T-cell (primary cell): Measurements from ENCODE around the gene SLC35G6. TPM values are rescaled to one million over a fixed set of nuclear protein-coding genes. Genes with fewer than 3 reads are reported as not detected.

Source experiments
- ATAC-seq, 4 experiments: fragments of 200-7000 bp in 3 of 4; fragments of 150-1000 bp in 1 of 4; cut with Tn5 transposase; replicated peaks in 1 of 4; 1 replicate in 3 of 4; 2 replicates in 1 of 4; pipeline ENCODE4 v1.10.0; 2021; ENCODE audit warnings: moderate library complexity in 3 of 4, mild to moderate bottlenecking in 2 of 4, moderate number of reproducible peaks in 1 of 4
- CTCF ChIA-PET, 2 donors: fragments of 300-600 bp; sonication (Branson Sonifier 250); formaldehyde crosslinking; loops; one replicate each; lab custom pipeline; 2022; ENCODE audit warnings: antibody characterized with exemption in 2 of 2; lab: Charles Lee
- POLR2A ChIA-PET, 2 donors: fragments of 300-600 bp; sonication (Branson Sonifier 250); formaldehyde crosslinking; loops; one replicate each; lab custom pipeline; 2022; ENCODE audit warnings: antibody characterized with exemption in 2 of 2; lab: Charles Lee
- DNase-seq, 35 experiments: peaks; one replicate each; pipeline versions ENCODE4 v3.0.0 to v3.0.0-alpha.2; 2013 to 2023
- H3K27ac ChIP-seq: one replicate; pipeline ENCODE4 v1.5.1; 2013; ENCODE audit warnings: low read length
- H3K27me3 ChIP-seq, 2 experiments: replicated peaks in 1 of 2; 1 replicate in 1 of 2; 2 replicates in 1 of 2; pipeline versions ENCODE4 v1.6.1 to v1.7.0; 2013; ENCODE audit warnings: low read length in 1 of 2, mixed read lengths in 1 of 2; ENCODE audit not compliant: control insufficient read depth in 2 of 2, insufficient read depth in 2 of 2; ENCODE audit errors: extremely low read depth in 1 of 2
- H3K36me3 ChIP-seq, 2 donors: 1 replicate in 1 of 2; 2 replicates in 1 of 2; pipeline versions ENCODE4 v1.6.1 to v1.7.0; 2013; ENCODE audit warnings: low read length in 1 of 2; ENCODE audit not compliant: control insufficient read depth in 2 of 2, insufficient read depth in 1 of 2; ENCODE audit errors: extremely low read depth in 1 of 2
- H3K4me1 ChIP-seq, 2 experiments: 1 replicate in 1 of 2; 2 replicates in 1 of 2; pipeline versions ENCODE4 v1.6.1 to v1.7.0; 2013; ENCODE audit warnings: low read length in 2 of 2, mixed read lengths in 1 of 2; ENCODE audit not compliant: insufficient read depth in 2 of 2, control insufficient read depth in 1 of 2; ENCODE audit errors: extremely low read depth in 1 of 2
- H3K4me3 ChIP-seq, 2 donors: 1 replicate in 1 of 2; 2 replicates in 1 of 2; pipeline versions ENCODE4 v1.5.1 to v1.7.0; 2013; ENCODE audit warnings: mild to moderate bottlenecking in 2 of 2, low read length in 1 of 2, moderate library complexity in 1 of 2; ENCODE audit not compliant: control insufficient read depth in 1 of 2; ENCODE audit errors: extremely low read depth in 1 of 2
- H3K9me3 ChIP-seq: 2 replicates; pipeline ENCODE4 v1.7.0; 2013
- H3K27ac Mint-ChIP-seq, 2 donors: one replicate each; pipeline ENCODE4 v1.8.0; 2020 to 2021; ENCODE audit warnings: mild to moderate bottlenecking in 2 of 2, mixed read lengths in 2 of 2
- H3K27me3 Mint-ChIP-seq, 2 donors: one replicate each; pipeline ENCODE4 v1.8.0; 2021 to 2022; ENCODE audit warnings: mixed read lengths in 2 of 2
- H3K36me3 Mint-ChIP-seq: one replicate; pipeline ENCODE4 v1.8.0; 2021; ENCODE audit warnings: mixed read lengths
- H3K4me1 Mint-ChIP-seq, 3 donors: one replicate each; pipeline ENCODE4 v1.8.0; 2020 to 2022; ENCODE audit warnings: mixed read lengths in 3 of 3, mild to moderate bottlenecking in 1 of 3
- H3K4me3 Mint-ChIP-seq, 3 donors: one replicate each; pipeline ENCODE4 v1.8.0; 2020 to 2022; ENCODE audit warnings: mild to moderate bottlenecking in 3 of 3, mixed read lengths in 3 of 3, moderate library complexity in 3 of 3
- H3K9me3 Mint-ChIP-seq, 3 donors: one replicate each; pipeline ENCODE4 v1.8.0; 2020 to 2022; ENCODE audit warnings: mixed read lengths in 3 of 3
- WGBS: methylation state at CpG from one replicate; pipeline ENCODE4 v1.1.5; 2013; ENCODE audit warnings: missing lambda C conversion rate; ENCODE audit not compliant: insufficient coverage; 5-methylcytosine and 5-hydroxymethylcytosine counted together
- total RNA-seq, 35 experiments: library from RNA in 6 of 35; stranded (reverse) in 6 of 35; fragments of 120-200 nt in 1 of 35; gene quantifications; one replicate each; pipeline versions ENCODE4 v1.2.1 to v1.2.4 and lab custom pipeline; 2013 to 2026

The SLC35G6 gene
- total RNA-seq, 5 donors from 2014 or later (not counting 1 experiment from before 2014, with no cell fraction given) = not detected

DNA sequence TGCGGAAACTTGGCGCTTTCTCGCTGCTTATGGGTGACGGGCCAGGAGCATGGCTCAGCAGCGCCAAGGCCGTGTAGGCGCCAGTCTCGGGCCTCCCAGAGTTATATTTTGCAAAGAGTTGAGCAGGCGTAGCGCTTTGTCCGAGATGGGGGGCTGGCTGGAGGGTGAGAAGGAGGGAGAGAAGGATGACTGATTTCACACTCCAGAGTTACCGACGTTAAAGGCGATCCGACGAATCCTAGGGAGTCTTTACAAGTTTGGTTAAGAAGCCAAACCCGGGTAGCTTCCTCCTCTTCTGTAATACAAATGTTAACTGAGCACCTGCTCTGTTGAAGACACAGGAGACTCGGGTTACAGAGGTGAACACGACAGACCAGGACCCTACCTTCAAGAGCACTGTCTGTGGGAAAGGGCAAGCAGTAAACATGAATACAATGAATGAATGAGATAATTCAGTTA lies 3.7 kb downstream of the SLC35G6 start:
- Histone ChIP-seq H3K27ac (peak overlapping the region; percentile 99), H3K4me3 (peak overlapping the region; percentile 79 to 92), H3K27me3 (no peaks in the 10 kb centered on the region), H3K9me3 (no peaks in the 10 kb centered on the region), H3K36me3 (peaks cover 0 to 8% of the 10 kb centered on the region in 2 donors), H3K4me1 (peaks cover 36 to 73% of the 10 kb centered on the region in 2 experiments)
- no peaks in the 10 kb centered on the region for H3K27me3 Mint-ChIP-seq
- CTCF ChIA-PET = interaction anchor here in 1 of 2 donors (0.5 to 1.1 kb wide), 7 partner anchors 26 to 897 kb away, joined by 3 to 8 read pairs (median 5); partner anchors contain the start of genes CHRNB1 and TMEM256
- WGBS = 0% methylated on average over 10 of the region's 19 CpGs
- POLR2A ChIA-PET = interaction anchor here (0.6 to 3.6 kb wide), 8 partner anchors 8 to 202 kb away, joined by 3 to 21 read pairs (median 3); partner anchors contain the start of genes CHRNB1 (in 1 of the 2) and TMEM102 (in 1 of the 2)
- H3K4me3 Mint-ChIP-seq = peak overlapping the region; percentile 92 to 99 (median 98)
- H3K36me3 Mint-ChIP-seq = peaks cover 14% of the 10 kb centered on the region
- DNase-seq = no peak
- H3K9me3 Mint-ChIP-seq = no peaks in the 10 kb centered on the region
- H3K27ac Mint-ChIP-seq = peak overlapping the region; percentile 100
- H3K4me1 Mint-ChIP-seq = peaks cover 78 to 83% (median 79%) of the 10 kb centered on the region in 3 donors
- no peak for ATAC-seq

DNA sequence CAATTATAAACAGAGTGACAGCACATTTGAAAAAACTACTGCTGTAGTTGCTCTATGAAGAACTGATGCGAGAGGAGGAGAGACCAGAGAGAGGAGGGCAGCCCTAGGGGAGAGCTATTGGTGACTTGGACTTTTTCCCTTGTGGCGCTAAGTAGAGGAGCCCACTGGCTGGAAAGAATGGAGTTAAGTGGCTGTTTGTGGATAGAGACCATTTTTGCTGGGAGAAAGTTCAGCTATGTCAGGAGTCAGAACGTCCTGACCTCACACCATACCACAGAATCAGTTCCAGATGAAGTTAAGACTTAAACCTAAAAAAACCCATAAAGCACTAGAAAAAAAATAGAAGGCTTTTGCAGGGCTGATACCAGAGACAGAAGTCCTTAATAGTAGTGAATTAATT lies 4.9 kb downstream of the SLC35G6 start:
- Histone ChIP-seq H3K36me3 (peaks cover 0 to 10% of the 10 kb centered on the region in 2 donors), H3K4me1 (peaks cover 35 to 66% of the 10 kb centered on the region in 2 experiments), H3K9me3 (no peaks in the 10 kb centered on the region), H3K27me3 (no peaks in the 10 kb centered on the region), H3K27ac (no peak overlapping the region), H3K4me3 (peak overlapping the region; percentile 53 to 92)
- Mint-ChIP-seq H3K4me1 (peaks cover 78 to 86% (median 78%) of the 10 kb centered on the region in 3 donors), H3K27ac (peak overlapping the region; percentile 63 to 75), H3K9me3 (no peaks in the 10 kb centered on the region), H3K36me3 (peaks cover 14% of the 10 kb centered on the region), H3K27me3 (no peaks in the 10 kb centered on the region), H3K4me3 (peak overlapping the region; percentile 77 to 98 (median 92))
- ATAC-seq = no peak
- ChIA-PET CTCF (interaction anchor here in 1 of 2 donors (1.1 to 1.2 kb wide), 2 partner anchors 75 to 82 kb away, joined by 3 to 5 read pairs; partner anchors contain the start of genes SENP3 and TMEM256), POLR2A (interaction anchor here (0.6 to 3.6 kb wide), 6 partner anchors 10 to 60 kb away, joined by 3 to 21 read pairs (median 3); partner anchors contain the start of gene TMEM102 (in 1 of the 2))
- no peak for DNase-seq
- WGBS = 82% methylated on average over 2 of the region's 3 CpGs

- H3K27ac ChIP-seq = no peak overlapping the region
- ATAC-seq (no peak), DNase-seq (no peak)
- no peaks in the 10 kb centered on the region for H3K27me3 Mint-ChIP-seq
- H3K27me3 ChIP-seq = no peaks in the 10 kb centered on the region
- WGBS = 71% methylated on average over 5 of the region's 8 CpGs
- no peaks in the 10 kb centered on the region for H3K9me3 ChIP-seq
- no peaks in the 10 kb centered on the region for H3K9me3 Mint-ChIP-seq
- H3K36me3 ChIP-seq = peaks cover 0 to 36% of the 10 kb centered on the region in 2 donors
- H3K4me1 Mint-ChIP-seq = peaks cover 71 to 80% (median 77%) of the 10 kb centered on the region in 3 donors
- H3K4me3 Mint-ChIP-seq = no peak overlapping the region
- H3K4me3 ChIP-seq = no peak overlapping the region
- POLR2A ChIA-PET = interaction anchor here in 1 of 2 donors (0.9 kb wide), 1 partner anchor 23 kb away, joined by 4 read pairs; no protein-coding TSS in a partner anchor
- peaks cover 32% of the 10 kb centered on the region for H3K36me3 Mint-ChIP-seq
- H3K4me1 ChIP-seq = peaks cover 33 to 55% of the 10 kb centered on the region in 2 experiments
- H3K27ac Mint-ChIP-seq = peak overlapping the region in 1 of 2 donors; percentile 3
- CTCF ChIA-PET = interaction anchor here in 1 of 2 donors (1.0 kb wide), 1 partner anchor 53 kb away, joined by 3 read pairs; no protein-coding TSS in a partner anchor
These were observed 8.9 kb downstream of the SLC35G6 start for GRCh38 chr17:7490144-7490543.

DNA sequence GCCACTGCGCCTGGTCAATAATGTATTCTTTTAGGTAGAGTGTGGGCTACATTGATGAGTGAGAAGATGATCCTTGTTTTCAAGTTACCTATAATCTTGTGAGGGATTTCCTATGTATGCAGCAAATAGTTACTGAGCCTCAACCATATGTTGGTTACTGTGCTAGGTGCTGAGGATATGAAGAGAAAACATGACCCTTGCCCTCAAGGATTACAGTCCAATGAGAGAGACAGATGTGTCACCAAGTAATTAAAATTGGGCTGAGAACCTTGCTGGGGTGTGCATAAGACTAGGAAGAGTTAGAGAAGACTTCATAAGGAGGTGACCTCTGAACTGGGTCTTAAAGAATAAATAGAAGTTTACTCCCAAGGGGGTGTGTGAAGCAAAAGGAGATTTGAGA lies 10.3 kb downstream of the SLC35G6 start:
- no peak for DNase-seq
- peaks cover 3 to 50% of the 10 kb centered on the region in 2 donors for H3K36me3 ChIP-seq
- Mint-ChIP-seq H3K4me3 (no peak overlapping the region), H3K36me3 (peaks cover 41% of the 10 kb centered on the region), H3K4me1 (peaks cover 63 to 68% (median 68%) of the 10 kb centered on the region in 3 donors), H3K27me3 (no peaks in the 10 kb centered on the region), H3K27ac (peak overlapping the region in 1 of 2 donors; percentile 18), H3K9me3 (no peaks in the 10 kb centered on the region)
- H3K4me3 ChIP-seq = no peak overlapping the region
- H3K27me3 ChIP-seq = no peaks in the 10 kb centered on the region
- CTCF ChIA-PET = no interaction called here
- H3K4me1 ChIP-seq = peaks cover 22 to 43% of the 10 kb centered on the region in 2 experiments
- H3K27ac ChIP-seq = no peak overlapping the region
- H3K9me3 ChIP-seq = no peaks in the 10 kb centered on the region
- no peak for ATAC-seq
- 100% methylated on average over 1 of the region's 1 CpG for WGBS
- POLR2A ChIA-PET = interaction anchor here in 1 of 2 donors (0.6 kb wide), 1 partner anchor 61 kb away, joined by 4 read pairs; no protein-coding TSS in a partner anchor

DNA sequence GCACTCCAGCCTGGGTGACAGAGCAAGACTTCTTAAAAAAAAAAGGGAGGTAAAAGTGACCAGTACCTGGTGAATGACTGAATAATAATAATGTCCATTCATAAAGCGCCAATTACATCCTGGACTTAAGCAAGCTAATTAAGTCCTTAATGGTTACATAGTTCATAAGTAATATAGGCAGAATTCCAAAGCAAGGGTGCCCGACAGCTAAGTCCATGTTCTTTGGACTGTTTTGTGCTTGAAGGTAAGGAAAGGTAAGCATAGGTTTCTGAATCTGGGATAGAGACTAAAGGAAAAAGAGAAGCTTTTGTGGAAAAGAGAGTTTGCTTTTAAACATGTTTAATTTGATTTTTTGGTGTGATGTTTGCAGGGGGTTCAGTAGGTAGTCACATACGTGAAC lies 12.7 kb downstream of the SLC35G6 start:
- peak overlapping the region in 1 of 2 donors; percentile 40 for H3K27ac Mint-ChIP-seq
- ChIA-PET POLR2A (no interaction called here), CTCF (interaction anchor here in 1 of 2 donors (0.6 kb wide), 1 partner anchor 165 kb away, joined by 5 read pairs; no protein-coding TSS in a partner anchor)
- H3K36me3 Mint-ChIP-seq = peaks cover 50% of the 10 kb centered on the region
- no peaks in the 10 kb centered on the region for H3K27me3 ChIP-seq
- H3K9me3 Mint-ChIP-seq = no peaks in the 10 kb centered on the region
- no peaks in the 10 kb centered on the region for H3K27me3 Mint-ChIP-seq
- DNase-seq = no peak
- no peaks in the 10 kb centered on the region for H3K9me3 ChIP-seq
- H3K4me1 Mint-ChIP-seq = peaks cover 43 to 48% (median 47%) of the 10 kb centered on the region in 3 donors
- peaks cover 6 to 23% of the 10 kb centered on the region in 2 experiments for H3K4me1 ChIP-seq
- 86% methylated on average over 1 of the region's 3 CpGs for whole genome bisulfite sequencing
- no peak overlapping the region for H3K27ac ChIP-seq
- no peak for ATAC-seq
- H3K36me3 ChIP-seq = peaks cover 4 to 71% of the 10 kb centered on the region in 2 donors
- no peak overlapping the region for H3K4me3 Mint-ChIP-seq
- H3K4me3 ChIP-seq = no peak overlapping the region

DNA sequence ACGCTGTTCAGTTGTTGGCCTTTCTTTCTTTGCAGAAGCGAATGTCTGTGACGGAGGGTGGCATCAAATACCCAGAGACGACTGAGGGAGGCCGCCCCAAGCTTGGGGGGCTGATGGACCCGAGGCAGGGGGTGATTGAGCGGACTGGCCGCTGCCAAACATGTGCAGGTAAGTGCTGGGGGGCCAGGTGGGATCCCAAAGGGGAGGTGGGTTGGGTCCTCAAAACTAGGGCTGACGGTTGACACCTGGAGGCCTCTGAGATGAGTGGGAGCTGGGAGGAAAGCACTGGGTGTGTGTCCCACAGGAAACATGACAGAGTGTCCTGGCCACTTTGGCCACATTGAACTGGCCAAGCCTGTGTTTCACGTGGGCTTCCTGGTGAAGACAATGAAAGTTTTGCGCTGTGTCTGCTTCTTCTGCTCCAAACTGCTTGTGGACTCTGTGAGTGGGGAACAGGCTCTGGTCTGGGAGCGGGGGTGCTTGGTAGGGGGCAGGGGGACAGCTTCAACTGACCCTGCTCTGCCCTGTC lies 14.7 kb downstream of the SLC35G6 start:
- H3K4me3 Mint-ChIP-seq = no peak overlapping the region

More for the DNA sequence above, 14.7 kb downstream of the SLC35G6 start:
- H3K9me3 ChIP-seq = no peaks in the 10 kb centered on the region
- H3K27ac ChIP-seq = no peak overlapping the region
- WGBS = 94% methylated on average over 9 of the region's 12 CpGs
- ATAC-seq = no peak
- peaks cover 0 to 17% of the 10 kb centered on the region in 2 experiments for H3K4me1 ChIP-seq
- ChIA-PET POLR2A (no interaction called here), CTCF (no interaction called here)
- Mint-ChIP-seq H3K9me3 (no peaks in the 10 kb centered on the region), H3K27me3 (no peaks in the 10 kb centered on the region), H3K27ac (no peak overlapping the region), H3K36me3 (peaks cover 62% of the 10 kb centered on the region), H3K4me1 (peaks cover 27 to 35% (median 31%) of the 10 kb centered on the region in 3 donors)
- no peak overlapping the region for H3K4me3 ChIP-seq
- H3K36me3 ChIP-seq = peaks cover 13 to 82% of the 10 kb centered on the region in 2 donors
- DNase-seq = no peak
- no peaks in the 10 kb centered on the region for H3K27me3 ChIP-seq
